ENCODE data around the gene PPP1R1C.

PPP1R1C gene

GRCh38 chr2:181984814-181985631 is 630 bp upstream of the PPP1R1C start:
- Histone ChIP-seq H3K4me1 (ENCODE audit: insufficient read depth, low read length) (no peaks in the 10 kb centered on the region), H3K9me3 (ENCODE audit: control insufficient read depth, insufficient read depth, low read length) (no peaks in the 10 kb centered on the region), H3K9ac (ENCODE audit: low read depth, low read length) (no peak overlapping the region), H3K36me3 (ENCODE audit: insufficient read depth, low read length) (no peaks in the 10 kb centered on the region)

GRCh38 chr2:181988154-181988924 is 2.7 kb downstream of the PPP1R1C start:
- no peaks in the 10 kb centered on the region for H3K36me3 ChIP-seq (ENCODE audit: insufficient read depth, low read length)
- H3K9ac ChIP-seq (ENCODE audit: low read depth, low read length): no peak overlapping the region
- H3K9me3 ChIP-seq (ENCODE audit: control insufficient read depth, insufficient read depth, low read length): no peaks in the 10 kb centered on the region
- H3K4me1 ChIP-seq (ENCODE audit: insufficient read depth, low read length): no peaks in the 10 kb centered on the region

- H3K36me3 ChIP-seq (ENCODE audit: insufficient read depth, low read length): no peaks in the 10 kb centered on the region
- H3K9me3 ChIP-seq (ENCODE audit: control insufficient read depth, insufficient read depth, low read length): no peaks in the 10 kb centered on the region
- no peak overlapping the region for H3K9ac ChIP-seq (ENCODE audit: low read depth, low read length)
- H3K4me1 ChIP-seq (ENCODE audit: insufficient read depth, low read length): no peaks in the 10 kb centered on the region
These were observed 3.4 kb downstream of the PPP1R1C start for GRCh38 chr2:181989099-181989498.

GRCh38 chr2:181991171-181991885 is 5.7 kb downstream of the PPP1R1C start:
- no peaks in the 10 kb centered on the region for H3K4me1 ChIP-seq (ENCODE audit: insufficient read depth, low read length)
- H3K9ac ChIP-seq (ENCODE audit: low read depth, low read length): no peak overlapping the region
- no peaks in the 10 kb centered on the region for H3K36me3 ChIP-seq (ENCODE audit: insufficient read depth, low read length)
- H3K9me3 ChIP-seq (ENCODE audit: control insufficient read depth, insufficient read depth, low read length): no peaks in the 10 kb centered on the region

- H3K9me3 ChIP-seq (ENCODE audit: control insufficient read depth, insufficient read depth, low read length): no peaks in the 10 kb centered on the region
- H3K9ac ChIP-seq (ENCODE audit: low read depth, low read length): no peak overlapping the region
- H3K4me1 ChIP-seq (ENCODE audit: insufficient read depth, low read length): no peaks in the 10 kb centered on the region
- H3K36me3 ChIP-seq (ENCODE audit: insufficient read depth, low read length): no peaks in the 10 kb centered on the region
These were observed 7.1 kb downstream of the PPP1R1C start for GRCh38 chr2:181992776-181993175.

- H3K9me3 ChIP-seq (ENCODE audit: control insufficient read depth, insufficient read depth, low read length): no peaks in the 10 kb centered on the region
- H3K36me3 ChIP-seq (ENCODE audit: insufficient read depth, low read length): no peaks in the 10 kb centered on the region
- no peak overlapping the region for H3K9ac ChIP-seq (ENCODE audit: low read depth, low read length)
- H3K4me1 ChIP-seq (ENCODE audit: insufficient read depth, low read length): no peaks in the 10 kb centered on the region
These were observed 9.6 kb downstream of the PPP1R1C start for GRCh38 chr2:181995289-181995688.

GRCh38 chr2:181998041-181998835 is 12.6 kb downstream of the PPP1R1C start:
- no peaks in the 10 kb centered on the region for H3K9me3 ChIP-seq (ENCODE audit: control insufficient read depth, insufficient read depth, low read length)
- H3K4me1 ChIP-seq (ENCODE audit: insufficient read depth, low read length): no peaks in the 10 kb centered on the region
- H3K36me3 ChIP-seq (ENCODE audit: insufficient read depth, low read length): no peaks in the 10 kb centered on the region
- H3K9ac ChIP-seq (ENCODE audit: low read depth, low read length): no peak overlapping the region

- Histone ChIP-seq H3K9ac (ENCODE audit: low read depth, low read length) (no peak overlapping the region), H3K4me1 (ENCODE audit: insufficient read depth, low read length) (no peaks in the 10 kb centered on the region), H3K36me3 (ENCODE audit: insufficient read depth, low read length) (no peaks in the 10 kb centered on the region), H3K9me3 (ENCODE audit: control insufficient read depth, insufficient read depth, low read length) (no peaks in the 10 kb centered on the region)
These were observed 13.4 kb downstream of the PPP1R1C start for GRCh38 chr2:181998891-181999654.

- Histone ChIP-seq H3K36me3 (ENCODE audit: insufficient read depth, low read length) (no peaks in the 10 kb centered on the region), H3K9ac (ENCODE audit: low read depth, low read length) (no peak overlapping the region), H3K9me3 (ENCODE audit: control insufficient read depth, insufficient read depth, low read length) (no peaks in the 10 kb centered on the region), H3K4me1 (ENCODE audit: insufficient read depth, low read length) (no peaks in the 10 kb centered on the region)
These were observed 14.3 kb downstream of the PPP1R1C start for GRCh38 chr2:181999911-182000310.

- Histone ChIP-seq H3K36me3 (ENCODE audit: insufficient read depth, low read length) (no peaks in the 10 kb centered on the region), H3K9me3 (ENCODE audit: control insufficient read depth, insufficient read depth, low read length) (no peaks in the 10 kb centered on the region), H3K9ac (ENCODE audit: low read depth, low read length) (no peak overlapping the region), H3K4me1 (ENCODE audit: insufficient read depth, low read length) (no peaks in the 10 kb centered on the region)
These were observed 19.4 kb downstream of the PPP1R1C start for GRCh38 chr2:182004945-182005520.

GRCh38 chr2:182006595-182007341 is 21.1 kb downstream of the PPP1R1C start:
- Histone ChIP-seq H3K4me1 (ENCODE audit: insufficient read depth, low read length) (no peaks in the 10 kb centered on the region), H3K9ac (ENCODE audit: low read depth, low read length) (no peak overlapping the region), H3K36me3 (ENCODE audit: insufficient read depth, low read length) (no peaks in the 10 kb centered on the region), H3K9me3 (ENCODE audit: control insufficient read depth, insufficient read depth, low read length) (no peaks in the 10 kb centered on the region)

GRCh38 chr2:182014284-182014683 is 28.6 kb downstream of the PPP1R1C start:
- no peak overlapping the region for H3K9ac ChIP-seq (ENCODE audit: low read depth, low read length)
- no peaks in the 10 kb centered on the region for H3K4me1 ChIP-seq (ENCODE audit: insufficient read depth, low read length)
- H3K36me3 ChIP-seq (ENCODE audit: insufficient read depth, low read length): no peaks in the 10 kb centered on the region
- H3K9me3 ChIP-seq (ENCODE audit: control insufficient read depth, insufficient read depth, low read length): no peaks in the 10 kb centered on the region
